ENCODE measurements around the gene GSTA2. TPM values are rescaled to one million over a fixed set of nuclear protein-coding genes. Genes with fewer than 3 reads are reported as not detected.

The GSTA2 gene
- total and polyA plus RNA-seq, 2 of the 13 experiments (the other 11 are each of a cell fraction or from before 2014, with no cell fraction given): 0.75 to 13.7 TPM

- TF ChIP-seq ZNF142 (CRISPR knock-in tag; IDR thresholded peaks at IDR 0.05): no peak
- no peak for TF ChIP-seq POLR2AphosphoS5 (IDR thresholded peaks at IDR 0.05; ENCODE audit: low read depth, low read length)
- no peak for TF ChIP-seq ZBTB37 (CRISPR knock-in tag; IDR thresholded peaks at IDR 0.05)
- TF ChIP-seq BRD4 (CRISPR knock-in tag; IDR thresholded peaks at IDR 0.05): no peak
- no peak for TF ChIP-seq PCBP1 (IDR thresholded peaks at IDR 0.05; ENCODE audit: borderline replicate concordance, low read depth, low read length)
Observed at GRCh38 chr6:52739134-52739533, 24.1 kb downstream of the GSTA2 start (continued).

DNA sequence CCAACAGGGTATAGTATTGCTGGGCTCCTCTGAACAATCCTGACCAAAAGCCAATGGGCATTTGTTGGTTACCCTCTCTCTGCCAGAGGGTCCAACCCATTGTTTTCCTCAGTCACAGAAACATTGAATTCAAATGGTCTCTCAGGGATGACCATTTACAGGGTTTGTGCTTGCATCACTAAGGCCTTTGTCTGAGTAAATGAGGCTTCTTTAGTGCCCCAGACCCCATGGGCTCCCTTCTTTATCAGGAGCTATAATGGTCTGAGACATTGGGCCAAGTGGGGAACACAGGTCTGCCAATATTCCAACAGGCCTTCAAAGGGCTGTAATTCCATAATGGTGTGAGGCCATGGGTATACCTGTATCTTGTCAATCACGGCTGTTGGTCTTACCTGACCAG, 27.1 kb downstream of the GSTA2 start:
- no peak for ATAC-seq
- CTCF ChIA-PET (ENCODE audit: low intra/inter-chr PET ratio, low total read pairs): no interaction called here
- in situ Hi-C loops (cut with HindIII; ENCODE audit: extremely low pct_ligation_motif_present, low pct_unique_long_range_greater_than_20kb): no loop called here
- TF ChIP-seq, protein P1, sequence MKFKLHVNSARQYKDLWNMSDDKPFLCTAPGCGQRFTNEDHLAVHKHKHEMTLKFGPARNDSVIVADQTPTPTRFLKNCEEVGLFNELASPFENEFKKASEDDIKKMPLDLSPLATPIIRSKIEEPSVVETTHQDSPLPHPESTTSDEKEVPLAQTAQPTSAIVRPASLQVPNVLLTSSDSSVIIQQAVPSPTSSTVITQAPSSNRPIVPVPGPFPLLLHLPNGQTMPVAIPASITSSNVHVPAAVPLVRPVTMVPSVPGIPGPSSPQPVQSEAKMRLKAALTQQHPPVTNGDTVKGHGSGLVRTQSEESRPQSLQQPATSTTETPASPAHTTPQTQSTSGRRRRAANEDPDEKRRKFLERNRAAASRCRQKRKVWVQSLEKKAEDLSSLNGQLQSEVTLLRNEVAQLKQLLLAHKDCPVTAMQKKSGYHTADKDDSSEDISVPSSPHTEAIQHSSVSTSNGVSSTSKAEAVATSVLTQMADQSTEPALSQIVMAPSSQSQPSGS (CRISPR knock-in tag; IDR thresholded peaks at IDR 0.05): no peak
- TF ChIP-seq ZNF180 (CRISPR knock-in tag; IDR thresholded peaks at IDR 0.05; ENCODE audit: borderline replicate concordance, low read depth) (no peak), ZNF878 (CRISPR knock-in tag; IDR thresholded peaks at IDR 0.05) (no peak), TEF (CRISPR knock-in tag; IDR thresholded peaks at IDR 0.05) (no peak), ARNTL (CRISPR knock-in tag; IDR thresholded peaks at IDR 0.05) (no peak), ZFYVE20 (CRISPR knock-in tag; IDR thresholded peaks at IDR 0.05; ENCODE audit: borderline replicate concordance, low read depth) (no peak), ZNF205 (CRISPR knock-in tag; IDR thresholded peaks at IDR 0.05) (no peak), SMARCC2 (IDR thresholded peaks at IDR 0.05) (no peak)
- TF ChIP-seq, protein P2, sequence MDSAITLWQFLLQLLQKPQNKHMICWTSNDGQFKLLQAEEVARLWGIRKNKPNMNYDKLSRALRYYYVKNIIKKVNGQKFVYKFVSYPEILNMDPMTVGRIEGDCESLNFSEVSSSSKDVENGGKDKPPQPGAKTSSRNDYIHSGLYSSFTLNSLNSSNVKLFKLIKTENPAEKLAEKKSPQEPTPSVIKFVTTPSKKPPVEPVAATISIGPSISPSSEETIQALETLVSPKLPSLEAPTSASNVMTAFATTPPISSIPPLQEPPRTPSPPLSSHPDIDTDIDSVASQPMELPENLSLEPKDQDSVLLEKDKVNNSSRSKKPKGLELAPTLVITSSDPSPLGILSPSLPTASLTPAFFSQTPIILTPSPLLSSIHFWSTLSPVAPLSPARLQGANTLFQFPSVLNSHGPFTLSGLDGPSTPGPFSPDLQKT (CRISPR knock-in tag; IDR thresholded peaks at IDR 0.05; ENCODE audit: borderline replicate concordance): no peak

More for the DNA sequence above, 27.1 kb downstream of the GSTA2 start:
- DNase-seq (ENCODE audit: low spot score): no peak
- no peaks in the 10 kb centered on the region for H4K20me1 ChIP-seq (ENCODE audit: insufficient read depth, low read length)
- H3K4me2 ChIP-seq (ENCODE audit: low read depth, low read length): no peak overlapping the region
- FAIRE-seq: no peak
- H3K4me1 ChIP-seq (ENCODE audit: insufficient read depth, low read length): peaks cover 16% of the 10 kb centered on the region
- H3K27me3 ChIP-seq (ENCODE audit: control insufficient read depth in 1 of 2, insufficient read depth in 2 of 2, low read length in 2 of 2): no peaks in the 10 kb centered on the region
- no peak overlapping the region for H3K9ac ChIP-seq (ENCODE audit: insufficient read depth, low read depth, low read length)
- H3K9me3 ChIP-seq (ENCODE audit: low read length): no peaks in the 10 kb centered on the region
- no peak overlapping the region for H3K27ac ChIP-seq (ENCODE audit: extremely low read length, insufficient read depth, low read length)
- intact Hi-C loops (cut with micrococcal nuclease; ENCODE audit: unreplicated experiment): no loop called here
- H3K36me3 ChIP-seq (replicated peaks in 1 of 2; ENCODE audit: control insufficient read depth in 1 of 2, insufficient read depth in 2 of 2, low read length in 2 of 2): no peaks in the 10 kb centered on the region
- no TSS peak for BruUV-seq (replicated peaks)
- H2AFZ ChIP-seq (ENCODE audit: low read length): no peak overlapping the region
- 100% methylated on average over 1 of the region's 1 CpG for WGBS (ENCODE audit: low lambda C conversion rate)
- POLR2A ChIA-PET: no interaction called here
- H3K4me3 ChIP-seq (replicated peaks in 1 of 3; ENCODE audit: insufficient read depth in 1 of 3, low read depth in 2 of 3, low read length in 3 of 3): no peak overlapping the region
- no peaks in the 10 kb centered on the region for H3K79me2 ChIP-seq (ENCODE audit: insufficient read depth, low read length)
